GM19463 (cell line): ENCODE results near the gene PIEZO1.

Source experiments
- ATAC-seq: cut with Tn5 transposase; IDR thresholded peaks from one replicate; pipeline ENCODE4 v1.9.1; 2021; ENCODE audit warnings: mild to moderate bottlenecking, moderate library complexity; ENCODE audit not compliant: unreplicated experiment

The PIEZO1 gene

GRCh38 chr16:88693420-88694177 is 91.4 kb downstream of the PIEZO1 start:
- no peak for ATAC-seq

DNA sequence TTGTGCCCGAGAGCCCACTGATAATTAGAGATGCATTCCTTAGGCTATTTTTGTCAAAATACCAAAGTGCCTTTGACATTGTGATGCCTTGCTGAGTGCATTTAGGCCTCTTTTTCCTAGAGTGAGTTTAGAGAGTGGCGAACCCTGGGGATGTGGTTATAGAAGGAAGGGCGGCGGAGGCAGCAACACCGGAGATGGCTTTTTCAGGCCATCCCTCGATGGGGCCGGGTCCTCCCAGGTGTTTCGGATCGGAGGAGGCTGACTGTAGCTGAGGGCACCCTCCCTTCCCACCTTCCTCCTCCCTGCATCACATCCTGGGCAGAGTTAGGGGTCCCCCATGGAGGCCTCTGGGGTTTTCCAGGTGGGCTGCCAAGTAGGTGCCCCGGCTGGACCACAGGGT is 92.2 kb downstream of the PIEZO1 start:
- ATAC-seq, result no peak

- ATAC-seq, result no peak
Observed at GRCh38 chr16:88691924-88692560, 93.0 kb downstream of the PIEZO1 start.

DNA sequence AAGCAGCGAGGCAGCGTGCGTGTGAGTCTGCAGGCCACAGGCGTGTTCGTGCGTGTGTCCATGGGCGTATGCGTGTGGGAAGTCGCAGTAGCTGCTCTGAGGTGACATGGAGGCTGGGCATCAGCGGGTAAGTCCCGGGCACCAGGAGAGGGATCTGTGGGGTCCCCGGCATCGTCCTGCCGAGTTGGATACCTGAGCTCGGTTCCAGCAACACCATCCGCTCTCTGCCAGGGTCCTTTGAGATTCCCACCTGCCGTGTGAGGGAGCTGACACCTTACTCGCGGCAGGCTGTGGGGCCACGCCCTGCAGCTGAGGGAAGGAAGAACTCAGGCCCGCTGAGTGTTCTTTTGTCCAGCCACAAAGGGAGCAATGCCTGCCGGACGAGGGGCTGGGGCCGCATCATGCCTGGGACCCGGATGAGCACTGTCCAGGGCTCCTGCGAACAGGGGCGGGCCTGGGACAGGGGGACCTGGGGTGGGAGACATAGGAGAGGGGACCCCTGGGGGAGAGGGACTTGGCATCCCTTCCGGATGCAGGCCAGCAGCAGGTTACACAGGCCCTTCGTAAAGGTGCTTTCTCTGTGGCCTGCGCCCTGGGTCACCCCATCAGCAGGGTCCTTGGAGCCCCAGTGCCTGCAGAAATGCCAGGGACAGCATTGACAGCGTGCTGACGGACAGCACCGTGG is 93.7 kb downstream of the PIEZO1 start:
- no peak for ATAC-seq

- no peak for ATAC-seq
Observed at GRCh38 chr16:88690341-88691128, 94.5 kb downstream of the PIEZO1 start.

DNA sequence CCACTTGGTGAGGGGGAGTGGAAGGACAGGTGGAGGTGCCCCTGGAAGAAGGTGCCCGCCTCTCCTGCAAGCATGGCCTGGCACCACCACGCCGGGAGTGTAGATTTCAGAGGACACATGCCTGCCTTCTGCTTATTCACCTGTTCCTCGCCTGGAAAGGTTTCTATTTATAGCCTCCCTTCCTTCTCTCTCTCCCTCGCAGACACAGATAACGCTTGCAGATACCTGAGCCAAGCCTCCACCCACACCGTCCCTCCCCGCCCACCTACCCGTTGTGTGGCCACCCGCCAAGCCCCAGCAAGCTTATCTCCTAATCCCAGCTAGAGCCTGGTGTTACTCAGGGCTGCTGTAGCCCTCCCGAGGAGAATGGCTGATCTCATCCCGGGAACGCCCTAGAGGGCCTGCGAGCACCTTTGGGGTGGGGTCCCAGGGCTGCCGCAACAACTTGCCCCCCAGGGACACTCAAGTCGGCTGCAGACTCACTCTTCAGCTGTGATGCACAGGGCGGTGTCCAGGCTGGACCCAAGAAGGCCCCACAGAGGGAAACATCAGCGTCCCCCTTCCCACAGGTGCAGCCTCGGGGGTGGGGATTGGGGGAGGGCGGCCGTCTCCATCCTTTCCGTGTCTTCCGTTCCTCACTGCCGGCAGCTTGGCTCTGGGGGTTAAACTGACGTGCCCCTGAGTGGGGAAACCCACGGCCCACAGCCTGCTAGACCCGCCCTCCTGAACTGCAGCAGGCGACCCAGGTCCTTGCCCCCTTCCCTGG is 96.8 kb downstream of the PIEZO1 start:
- no peak for ATAC-seq

DNA sequence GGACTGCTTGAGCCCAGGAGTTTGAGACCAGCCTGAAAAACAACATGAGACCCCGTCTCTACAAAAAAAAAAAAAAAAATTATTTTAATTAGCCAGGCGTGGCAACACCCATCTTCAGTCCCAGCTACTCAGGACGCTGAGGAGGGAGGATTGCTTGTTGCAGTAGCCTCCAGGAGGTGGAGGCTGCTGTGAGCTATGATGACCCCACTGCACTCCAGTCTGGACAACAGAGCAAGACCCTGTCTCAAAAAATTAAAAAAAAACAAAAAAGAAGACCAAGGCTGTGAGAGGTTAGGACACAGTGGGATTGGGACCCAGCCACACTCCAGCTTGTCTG is 97.4 kb downstream of the PIEZO1 start:
- no peak for ATAC-seq

DNA sequence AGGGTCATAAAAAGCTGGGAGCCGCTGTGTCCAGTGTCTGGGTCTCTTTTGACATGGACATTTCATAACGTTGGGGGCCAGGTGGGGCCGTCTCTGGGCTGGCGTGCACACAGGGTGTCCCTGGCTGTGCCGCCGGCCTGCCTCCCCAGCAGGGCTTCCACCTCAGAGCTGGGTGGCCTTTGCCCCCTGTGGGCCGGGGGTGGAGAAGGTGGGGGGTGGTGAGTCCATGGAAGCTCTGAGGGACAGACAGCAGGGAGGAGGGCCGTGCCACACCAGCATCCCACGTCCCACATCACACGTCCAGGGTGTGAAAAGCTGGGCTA is 97.8 kb downstream of the PIEZO1 start:
- no peak for ATAC-seq

DNA sequence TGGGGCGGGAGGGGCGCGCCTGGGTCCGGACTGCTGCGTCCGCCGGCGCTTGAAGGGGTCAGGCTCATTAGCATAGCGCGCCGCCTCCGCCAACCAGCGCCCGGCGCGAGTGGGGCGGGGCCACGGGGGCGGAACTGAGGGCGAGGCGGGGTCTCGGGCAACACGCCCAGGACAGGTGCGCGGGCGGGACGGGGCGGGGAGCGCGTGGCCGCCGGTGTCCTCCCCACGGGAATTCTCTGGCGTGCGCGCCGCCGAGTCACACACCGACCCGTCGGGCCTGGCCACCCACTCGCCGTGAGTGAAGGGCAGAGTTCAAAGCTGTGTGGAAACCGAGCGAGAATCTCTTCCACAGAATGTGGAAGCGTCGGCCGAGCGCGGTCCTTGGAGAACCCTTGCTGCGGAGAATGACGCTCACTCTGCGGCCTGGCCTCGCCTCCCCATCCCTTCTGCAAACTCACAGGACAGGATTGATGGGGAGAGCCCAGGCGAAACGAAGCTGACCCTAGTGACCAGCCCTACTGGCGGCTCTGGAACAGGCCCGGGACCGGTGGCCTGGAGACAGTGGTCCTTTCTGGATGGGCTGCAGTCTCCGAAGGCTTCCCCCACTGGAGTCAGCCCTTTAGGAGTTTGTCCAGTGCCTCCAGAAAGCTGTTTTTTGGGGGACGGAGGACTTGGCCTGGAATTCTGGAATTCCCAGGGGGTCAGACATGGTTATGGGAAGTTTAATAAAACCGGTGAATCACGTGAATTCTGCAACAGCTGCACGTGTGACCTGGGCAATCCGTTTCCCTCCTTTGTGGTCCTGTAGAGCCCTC is 98.4 kb downstream of the PIEZO1 start, which contains the start of gene SNAI3:
SNAI3 (minus strand) TSS at position 69 of the 815 bp plus-strand sequence. CDS start 101 bp downstream, outside the sequence.
- peak; percentile 69 for ATAC-seq

- peak; percentile 13 for ATAC-seq
Observed at GRCh38 chr16:88686062-88686438, 99.0 kb downstream of the PIEZO1 start.

GRCh38 chr16:88685156-88686061 is 99.6 kb downstream of the PIEZO1 start:
- no peak for ATAC-seq

DNA sequence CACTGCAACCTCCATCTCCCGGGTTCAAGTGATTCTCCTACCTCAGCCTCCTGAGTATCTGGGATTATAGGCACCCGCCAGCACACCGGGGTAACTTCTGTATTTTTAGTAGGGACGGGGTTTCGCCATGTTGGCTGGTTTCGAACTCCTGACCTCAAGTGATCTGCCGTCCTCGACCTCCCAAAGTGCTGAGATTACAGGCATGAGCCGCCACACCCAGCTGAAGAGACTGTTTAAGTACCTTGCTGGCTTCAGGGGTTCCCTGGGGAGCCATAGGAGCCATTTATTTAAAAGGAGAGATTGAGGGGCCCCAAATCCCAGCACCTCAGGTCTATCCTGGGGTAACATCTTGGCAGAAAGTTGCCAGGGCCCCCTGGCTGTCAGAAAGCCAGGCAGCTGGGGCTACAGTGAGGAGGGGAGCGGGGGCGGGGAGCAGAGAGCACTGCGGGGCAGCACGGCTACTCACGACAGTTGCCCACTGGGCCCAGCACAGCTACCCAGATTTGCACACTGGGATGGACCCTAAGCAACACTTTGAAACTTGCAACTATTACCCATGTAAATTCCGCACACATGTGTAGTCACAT is 100.4 kb downstream of the PIEZO1 start:
- ATAC-seq, result no peak

GRCh38 chr16:88681709-88682451 is 103.1 kb downstream of the PIEZO1 start:
- peak; percentile 66 for ATAC-seq

- ATAC-seq, result no peak
Observed at GRCh38 chr16:88681084-88681680, 103.8 kb downstream of the PIEZO1 start.

GRCh38 chr16:88680554-88681083 is 104.4 kb downstream of the PIEZO1 start:
- no peak for ATAC-seq

DNA sequence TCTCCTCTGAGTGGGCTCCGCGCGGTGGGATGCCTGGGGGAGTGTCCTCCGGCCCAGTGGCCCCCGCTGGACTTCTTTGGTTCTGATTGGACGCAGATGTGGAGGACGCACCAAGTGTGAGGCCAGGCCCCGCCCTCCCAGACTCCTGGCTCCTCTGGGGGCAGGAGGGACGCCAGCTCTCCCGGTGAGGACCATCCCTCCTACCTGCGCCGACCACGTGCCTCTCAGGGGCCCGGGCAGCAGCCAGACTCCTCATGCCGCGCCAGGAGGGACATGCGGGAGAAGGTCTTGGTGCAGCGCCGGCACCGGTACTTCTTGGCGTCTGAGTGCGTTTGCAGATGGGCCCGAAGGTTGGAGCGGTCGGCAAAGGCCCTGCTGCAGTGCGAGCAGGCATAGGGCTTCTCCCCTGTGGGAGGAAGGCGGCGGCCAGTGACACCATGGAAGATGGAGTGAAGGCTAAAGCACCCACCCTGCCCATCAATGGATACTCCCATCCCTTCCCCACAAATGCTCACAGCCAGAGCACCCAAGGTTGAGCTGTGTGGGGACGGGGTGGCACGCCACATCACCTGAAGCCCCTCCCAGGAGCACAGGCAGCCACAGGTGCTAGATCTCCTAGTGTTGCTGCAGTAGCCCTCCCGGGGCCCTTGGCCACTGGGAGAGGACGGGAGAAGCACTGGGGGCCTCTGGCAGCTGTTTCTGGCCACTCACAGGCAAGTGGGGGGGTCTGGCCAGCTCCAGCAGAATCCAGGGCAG is 106.6 kb downstream of the PIEZO1 start:
- no peak for ATAC-seq
